Thoracic aorta endothelial cell (primary cell): Measurements from ENCODE around the gene C21orf91. TPM values are rescaled to one million over a fixed set of nuclear protein-coding genes. Genes with fewer than 3 reads are reported as not detected.

ENCODE experiments used
- total RNA-seq: library from RNA; depleted of rRNA; stranded (reverse); fragments of >200 nt; gene quantifications from 2 replicates; pipeline ENCODE4 v1.2.3, GENCODE V29; 2012

C21orf91 gene
- total RNA-seq: 8.1 and 9.6 TPM in 2 replicates

DNA sequence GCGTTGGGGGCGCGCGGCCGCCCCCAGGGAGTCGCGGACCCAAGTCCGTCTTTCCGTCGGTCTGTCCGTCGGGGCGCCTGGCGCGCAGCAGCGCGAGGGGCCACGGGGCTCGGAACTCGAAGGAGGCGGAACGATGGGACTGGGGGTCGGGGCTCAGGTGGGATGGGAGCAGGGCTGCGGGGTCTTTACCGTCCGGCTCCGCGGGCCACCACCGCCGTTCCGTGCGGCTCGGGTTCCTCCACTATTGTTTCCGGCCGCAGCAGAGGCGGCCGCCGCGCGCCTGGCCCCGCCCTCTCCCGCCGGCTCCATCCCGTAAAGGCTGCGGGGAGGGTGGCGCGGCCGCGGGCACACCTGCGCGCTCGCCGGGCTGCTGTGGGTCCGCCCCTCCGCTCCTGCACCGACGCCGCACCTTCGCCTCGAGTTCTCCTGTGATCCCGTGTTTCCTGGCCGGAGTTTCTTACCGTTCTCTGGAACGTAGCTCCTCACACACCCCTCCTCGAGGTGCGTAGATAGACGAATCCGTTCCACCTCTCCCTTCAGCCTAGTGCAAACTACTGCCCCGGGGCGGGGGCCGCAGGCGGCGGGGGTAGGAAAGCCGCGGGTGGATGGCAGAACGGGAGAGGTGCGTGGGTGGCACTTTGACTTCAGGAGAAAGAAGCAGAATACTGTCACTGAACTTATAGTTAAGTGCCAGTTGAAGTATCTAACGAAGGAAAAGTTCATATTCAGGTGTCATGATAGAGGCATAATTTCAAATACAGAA lies at the start of gene C21orf91:
Gene C21orf91, minus strand, starts transcription at position 243 of the 763 bp plus-strand sequence. CDS start 1,038 bp downstream, outside the sequence.

Other genes starting within 250 kb of the C21orf91 start
- gene BTG3, start 206.5 kb downstream of the C21orf91 start, total RNA-seq: 41.9 and 44.4 TPM in 2 replicates